Ramos (cell line): ENCODE measurements around the gene SDC4.

Experiments
- in situ Hi-C: fragments of 300-500 bp; cut with MboI; formaldehyde crosslinking; loops from one replicate; pipeline ENCODE4 v1.14.3; 2022; ENCODE audit warnings: low sequenced_read_pairs; ENCODE audit not compliant: unreplicated experiment

SDC4 gene

GRCh38 chr20:45282700-45283550 lies 65.3 kb downstream of the SDC4 start:
- in situ Hi-C loops, result no loop called here

DNA sequence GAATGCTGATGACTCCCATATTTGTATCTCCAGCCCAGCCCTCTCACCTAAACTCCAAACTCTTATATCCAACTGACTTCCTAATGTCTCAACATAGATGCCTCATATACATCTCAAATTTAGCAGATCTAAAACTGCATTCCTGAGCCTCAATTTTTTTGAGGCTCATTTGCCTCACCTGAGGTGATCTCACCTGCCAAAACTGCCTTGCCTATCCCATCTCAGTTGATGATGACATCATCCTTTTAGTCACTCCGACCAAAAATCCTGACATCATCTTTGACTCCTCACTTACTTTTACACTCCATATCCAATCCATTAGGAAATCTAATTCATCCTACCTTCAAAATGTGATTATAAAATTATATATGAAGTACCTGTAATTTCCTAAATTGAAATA lies 68.2 kb downstream of the SDC4 start:
- in situ Hi-C loops, result no loop called here

- in situ Hi-C loops, result no loop called here
These were observed 72.9 kb downstream of the SDC4 start for GRCh38 chr20:45275338-45275737.
